Measurements from ENCODE around the gene DUS4L. TPM values are rescaled to one million over a fixed set of nuclear protein-coding genes. Genes with fewer than 3 reads are reported as not detected.

DUS4L gene
- total RNA-seq, 1 experiment from 2014 or later = 9.1 TPM

DNA sequence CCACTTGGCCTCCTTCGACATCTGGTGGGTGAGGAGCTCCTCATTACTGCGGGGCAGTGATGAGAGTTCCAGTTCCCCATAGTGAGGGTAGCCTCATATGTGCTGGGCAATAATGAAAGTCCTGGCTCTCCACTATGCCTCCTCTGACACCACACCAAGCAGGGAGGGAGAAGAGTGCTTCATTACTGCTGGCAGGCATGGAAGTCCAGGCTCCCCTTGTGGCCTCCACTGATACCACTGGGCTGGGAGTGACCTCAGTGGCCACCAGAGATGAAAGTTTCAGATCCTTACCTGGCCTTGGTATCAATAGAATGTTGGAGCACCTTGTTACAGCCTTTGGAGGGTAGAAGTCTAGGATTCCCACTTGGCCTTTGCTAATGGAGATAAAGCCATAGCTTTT is 6.5 kb downstream of the DUS4L start:
- no peak overlapping the region for H3K4me3 ChIP-seq (ENCODE audit: low read depth in 2 of 2, low read length in 2 of 2)
- CTCF ChIA-PET = no interaction called here
- POLR2A ChIA-PET = no interaction called here
- TF ChIP-seq, protein P1, sequence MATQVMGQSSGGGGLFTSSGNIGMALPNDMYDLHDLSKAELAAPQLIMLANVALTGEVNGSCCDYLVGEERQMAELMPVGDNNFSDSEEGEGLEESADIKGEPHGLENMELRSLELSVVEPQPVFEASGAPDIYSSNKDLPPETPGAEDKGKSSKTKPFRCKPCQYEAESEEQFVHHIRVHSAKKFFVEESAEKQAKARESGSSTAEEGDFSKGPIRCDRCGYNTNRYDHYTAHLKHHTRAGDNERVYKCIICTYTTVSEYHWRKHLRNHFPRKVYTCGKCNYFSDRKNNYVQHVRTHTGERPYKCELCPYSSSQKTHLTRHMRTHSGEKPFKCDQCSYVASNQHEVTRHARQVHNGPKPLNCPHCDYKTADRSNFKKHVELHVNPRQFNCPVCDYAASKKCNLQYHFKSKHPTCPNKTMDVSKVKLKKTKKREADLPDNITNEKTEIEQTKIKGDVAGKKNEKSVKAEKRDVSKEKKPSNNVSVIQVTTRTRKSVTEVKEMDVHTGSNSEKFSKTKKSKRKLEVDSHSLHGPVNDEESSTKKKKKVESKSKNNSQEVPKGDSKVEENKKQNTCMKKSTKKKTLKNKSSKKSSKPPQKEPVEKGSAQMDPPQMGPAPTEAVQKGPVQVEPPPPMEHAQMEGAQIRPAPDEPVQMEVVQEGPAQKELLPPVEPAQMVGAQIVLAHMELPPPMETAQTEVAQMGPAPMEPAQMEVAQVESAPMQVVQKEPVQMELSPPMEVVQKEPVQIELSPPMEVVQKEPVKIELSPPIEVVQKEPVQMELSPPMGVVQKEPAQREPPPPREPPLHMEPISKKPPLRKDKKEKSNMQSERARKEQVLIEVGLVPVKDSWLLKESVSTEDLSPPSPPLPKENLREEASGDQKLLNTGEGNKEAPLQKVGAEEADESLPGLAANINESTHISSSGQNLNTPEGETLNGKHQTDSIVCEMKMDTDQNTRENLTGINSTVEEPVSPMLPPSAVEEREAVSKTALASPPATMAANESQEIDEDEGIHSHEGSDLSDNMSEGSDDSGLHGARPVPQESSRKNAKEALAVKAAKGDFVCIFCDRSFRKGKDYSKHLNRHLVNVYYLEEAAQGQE (IDR thresholded peaks at IDR 0.05; ENCODE audit: insufficient read depth in 1 of 2, low read depth in 2 of 2, low read length in 1 of 2) = no peak
- peaks cover 7% of the 10 kb centered on the region; the same call in 1 of the 2 replicates for H3K36me3 ChIP-seq (ENCODE audit: control insufficient read depth, insufficient read depth, low read length)
- in situ Hi-C loops (cut with HindIII; ENCODE audit: low pct_unique_long_range_greater_than_20kb, low sequenced_read_pairs) = no loop called here
- H3K27ac ChIP-seq (ENCODE audit: low read length) = no peak overlapping the region
- ATAC-seq (no peak), DNase-seq (ENCODE audit: low read depth, low spot score) (no peak)
- intact Hi-C loops (cut with micrococcal nuclease; ENCODE audit: unreplicated experiment) = no loop called here
- BruUV-seq (replicated peaks) = no TSS peak
- H3K27me3 ChIP-seq (ENCODE audit: control insufficient read depth, insufficient read depth, low read length) = no peaks in the 10 kb centered on the region
- H3K4me1 ChIP-seq (ENCODE audit: control insufficient read depth, insufficient read depth, low read length) = peaks cover under 1% of the 10 kb centered on the region; the same call in 1 of the 2 replicates
- H3K9me3 ChIP-seq (ENCODE audit: control insufficient read depth, insufficient read depth, low read depth, low read length) = no peaks in the 10 kb centered on the region

DNA sequence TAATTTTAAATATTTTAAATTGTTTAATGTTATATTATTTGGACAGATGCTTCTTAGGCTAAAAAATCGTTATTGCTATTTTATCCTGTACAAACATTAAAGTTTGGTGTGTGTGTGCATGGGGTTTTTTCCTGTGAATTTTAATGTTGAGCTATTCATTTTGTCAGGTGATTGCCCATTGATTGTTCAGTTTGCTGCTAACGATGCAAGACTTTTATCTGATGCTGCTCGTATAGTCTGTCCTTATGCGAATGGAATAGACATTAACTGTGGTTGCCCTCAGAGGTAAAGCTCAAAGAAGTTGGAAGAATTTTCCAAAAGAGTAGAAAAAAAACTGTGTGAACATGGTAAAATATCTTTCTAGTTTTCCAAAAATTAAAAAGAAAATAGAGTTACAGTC is 9.8 kb downstream of the DUS4L start:
- POLR2A ChIA-PET = no interaction called here
- BruUV-seq (replicated peaks) = no TSS peak
- ATAC-seq (no peak), DNase-seq (ENCODE audit: low read depth, low spot score) (no peak)
- intact Hi-C loops (cut with micrococcal nuclease; ENCODE audit: unreplicated experiment) = no loop called here
- H3K27ac ChIP-seq (ENCODE audit: low read length) = no peak overlapping the region
- TF ChIP-seq, protein P1 (IDR thresholded peaks at IDR 0.05; ENCODE audit: insufficient read depth in 1 of 2, low read depth in 2 of 2, low read length in 1 of 2) = no peak
- TF ChIP-seq SIN3A (IDR thresholded peaks at IDR 0.05; ENCODE audit: borderline replicate concordance, insufficient read depth, low read depth, low read length) = no peak
- H3K4me3 ChIP-seq (ENCODE audit: low read depth in 2 of 2, low read length in 2 of 2) = no peak overlapping the region
- in situ Hi-C loops (cut with HindIII; ENCODE audit: low pct_unique_long_range_greater_than_20kb, low sequenced_read_pairs) = no loop called here
- CTCF ChIA-PET = no interaction called here
- no peaks in the 10 kb centered on the region for H3K27me3 ChIP-seq (ENCODE audit: control insufficient read depth, insufficient read depth, low read length)
- H3K36me3 ChIP-seq (ENCODE audit: control insufficient read depth, insufficient read depth, low read length) = peaks cover 7% of the 10 kb centered on the region; the same call in 1 of the 2 replicates
- no peaks in the 10 kb centered on the region for H3K4me1 ChIP-seq (ENCODE audit: control insufficient read depth, insufficient read depth, low read length)
- no peaks in the 10 kb centered on the region for H3K9me3 ChIP-seq (ENCODE audit: control insufficient read depth, insufficient read depth, low read depth, low read length)

DNA sequence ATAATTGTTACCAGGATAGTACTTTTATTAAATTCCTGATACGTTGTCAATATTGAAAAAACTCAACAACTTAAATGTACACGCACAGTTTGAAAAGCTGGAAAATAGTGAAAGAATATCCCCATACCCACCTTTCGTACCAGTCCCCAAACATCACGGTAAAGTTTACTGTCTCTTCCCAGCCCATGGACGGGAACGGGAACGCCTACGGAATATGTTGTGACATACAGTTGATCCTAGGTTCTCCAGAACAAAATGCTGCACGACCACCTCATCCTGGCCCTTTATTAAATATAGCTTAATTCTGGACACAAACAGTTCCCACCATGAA is 15.7 kb downstream of the DUS4L start:
- TSS peak; percentile 93 for BruUV-seq (replicated peaks)
- ChIA-PET POLR2A (no interaction called here), CTCF (no interaction called here)
- peak overlapping the region; percentile 94 to 95 for H3K4me3 ChIP-seq (ENCODE audit: low read depth in 2 of 2, low read length in 2 of 2)
- TF ChIP-seq POLR2AphosphoS5 (IDR thresholded peaks at IDR 0.05; ENCODE audit: low read depth, low read length) (no peak), SIN3A (IDR thresholded peaks at IDR 0.05; ENCODE audit: borderline replicate concordance, insufficient read depth, low read depth, low read length) (no peak), TCF7L2 (IDR thresholded peaks at IDR 0.05; ENCODE audit: low read depth, low read length) (no peak)
- TF ChIP-seq, protein P2, sequence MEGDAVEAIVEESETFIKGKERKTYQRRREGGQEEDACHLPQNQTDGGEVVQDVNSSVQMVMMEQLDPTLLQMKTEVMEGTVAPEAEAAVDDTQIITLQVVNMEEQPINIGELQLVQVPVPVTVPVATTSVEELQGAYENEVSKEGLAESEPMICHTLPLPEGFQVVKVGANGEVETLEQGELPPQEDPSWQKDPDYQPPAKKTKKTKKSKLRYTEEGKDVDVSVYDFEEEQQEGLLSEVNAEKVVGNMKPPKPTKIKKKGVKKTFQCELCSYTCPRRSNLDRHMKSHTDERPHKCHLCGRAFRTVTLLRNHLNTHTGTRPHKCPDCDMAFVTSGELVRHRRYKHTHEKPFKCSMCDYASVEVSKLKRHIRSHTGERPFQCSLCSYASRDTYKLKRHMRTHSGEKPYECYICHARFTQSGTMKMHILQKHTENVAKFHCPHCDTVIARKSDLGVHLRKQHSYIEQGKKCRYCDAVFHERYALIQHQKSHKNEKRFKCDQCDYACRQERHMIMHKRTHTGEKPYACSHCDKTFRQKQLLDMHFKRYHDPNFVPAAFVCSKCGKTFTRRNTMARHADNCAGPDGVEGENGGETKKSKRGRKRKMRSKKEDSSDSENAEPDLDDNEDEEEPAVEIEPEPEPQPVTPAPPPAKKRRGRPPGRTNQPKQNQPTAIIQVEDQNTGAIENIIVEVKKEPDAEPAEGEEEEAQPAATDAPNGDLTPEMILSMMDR (IDR thresholded peaks at IDR 0.05) = no peak
- TF ChIP-seq, protein P1 (IDR thresholded peaks at IDR 0.05; ENCODE audit: insufficient read depth in 1 of 2, low read depth in 2 of 2, low read length in 1 of 2) = no peak
- no peak for DNase-seq (ENCODE audit: low read depth, low spot score)
- H3K36me3 ChIP-seq (ENCODE audit: control insufficient read depth, insufficient read depth, low read length) = peaks cover 11% of the 10 kb centered on the region
- H3K9me3 ChIP-seq (ENCODE audit: control insufficient read depth, insufficient read depth, low read depth, low read length) = no peaks in the 10 kb centered on the region
- intact Hi-C loops (cut with micrococcal nuclease; ENCODE audit: unreplicated experiment) = no loop called here
- in situ Hi-C loops (cut with HindIII; ENCODE audit: low pct_unique_long_range_greater_than_20kb, low sequenced_read_pairs) = no loop called here
- H3K4me1 ChIP-seq (ENCODE audit: control insufficient read depth, insufficient read depth, low read length) = peaks cover 12% of the 10 kb centered on the region
- no peaks in the 10 kb centered on the region for H3K27me3 ChIP-seq (ENCODE audit: control insufficient read depth, insufficient read depth, low read length)
- ATAC-seq = peak; percentile 49
- H3K27ac ChIP-seq (ENCODE audit: low read length) = peak overlapping the region; percentile 95
